Measurements from ENCODE around the gene STARD13.
A peak's percentile ranks its signal among the peaks of the same experiment; 100 is the strongest.

- peak in 1 of 3 donors; percentile 33 for TF ChIP-seq POLR2AphosphoS5 (IDR thresholded peaks at IDR 0.05)
- TF ChIP-seq CTCF (IDR thresholded peaks at IDR 0.05) = no peak
- TF ChIP-seq POLR2A (IDR thresholded peaks at IDR 0.05) = no peak
Observed at GRCh38 chr13:33205804-33206221, 79.7 kb downstream of the STARD13 start.

Data from stomach (tissue), 4 donors.